HG02870 (cell line): ENCODE results near the gene TRIO.

Source experiments
- ATAC-seq: cut with Tn5 transposase; IDR thresholded peaks from one replicate; pipeline ENCODE4 v1.9.1; 2021; ENCODE audit warnings: mild to moderate bottlenecking, moderate library complexity; ENCODE audit not compliant: unreplicated experiment

The TRIO gene

GRCh38 chr5:14465776-14466175, 322.6 kb downstream of the TRIO start:
- ATAC-seq, result no peak

GRCh38 chr5:14467251-14467650, 324.1 kb downstream of the TRIO start:
- ATAC-seq, result no peak

- no peak for ATAC-seq
Observed at GRCh38 chr5:14467886-14468285, 324.7 kb downstream of the TRIO start.

- no peak for ATAC-seq
Observed at GRCh38 chr5:14469551-14470377, 326.6 kb downstream of the TRIO start.

- ATAC-seq, result no peak
Observed at GRCh38 chr5:14471507-14471906, 328.4 kb downstream of the TRIO start.

GRCh38 chr5:14472986-14473567, 329.9 kb downstream of the TRIO start:
- no peak for ATAC-seq

GRCh38 chr5:14475045-14475444, 331.9 kb downstream of the TRIO start:
- no peak for ATAC-seq

- ATAC-seq, result no peak
Observed at GRCh38 chr5:14476786-14477435, 333.8 kb downstream of the TRIO start.

- no peak for ATAC-seq
Observed at GRCh38 chr5:14479143-14479696, 336.1 kb downstream of the TRIO start.

GRCh38 chr5:14481349-14481748, 338.2 kb downstream of the TRIO start:
- no peak for ATAC-seq

- no peak for ATAC-seq
Observed at GRCh38 chr5:14482085-14482484, 338.9 kb downstream of the TRIO start.

GRCh38 chr5:14483504-14484157, 340.5 kb downstream of the TRIO start:
- ATAC-seq, result no peak

GRCh38 chr5:14486486-14486885, 343.3 kb downstream of the TRIO start:
- ATAC-seq, result no peak

GRCh38 chr5:14486996-14487896, 344.1 kb downstream of the TRIO start:
- no peak for ATAC-seq

- no peak for ATAC-seq
Observed at GRCh38 chr5:14487897-14488570, 344.9 kb downstream of the TRIO start.

- ATAC-seq, result no peak
Observed at GRCh38 chr5:14488709-14489108, 345.6 kb downstream of the TRIO start.

- no peak for ATAC-seq
Observed at GRCh38 chr5:14489643-14490042, 346.5 kb downstream of the TRIO start.

GRCh38 chr5:14490309-14490711, 347.2 kb downstream of the TRIO start:
- no peak for ATAC-seq

- no peak for ATAC-seq
Observed at GRCh38 chr5:14491015-14491915, 348.1 kb downstream of the TRIO start.
